Activated CD4-positive, alpha-beta T cell treated with anti-CD3 and anti-CD28 coated beads, Interleukin-2, amount 10 ng/mL, durations not matched to agents 24 days and 14 days (primary cell): ENCODE measurements around the gene TBRG4. TPM values are rescaled to one million over a fixed set of nuclear protein-coding genes. Genes with fewer than 3 reads are reported as not detected.

Experiments
- total RNA-seq: library from RNA; stranded (reverse); gene quantifications from 2 replicates; pipeline ENCODE4 v1.2.3, GENCODE V29; 2022

Gene TBRG4
- total RNA-seq, 1 donor from 2014 or later = 192 TPM

Other genes with a start within 250 kb of the TBRG4 start
- 41.4 and 41.5 TPM in 2 replicates for gene PURB, start 226.2 kb downstream of the TBRG4 start, total RNA-seq
- 283 and 290 TPM in 2 replicates for gene MYO1G, start 132.7 kb downstream of the TBRG4 start, total RNA-seq
- gene CCM2, start 111.5 kb downstream of the TBRG4 start, total RNA-seq = 59.2 and 63.1 TPM in 2 replicates
- gene NACAD, start 22.7 kb downstream of the TBRG4 start, total RNA-seq = 0.09 and 0.31 TPM in 2 replicates
- not detected in 2 replicates for gene RAMP3, start 46.1 kb upstream of the TBRG4 start, total RNA-seq